Breast epithelium (tissue), 4 donors: Measurements from ENCODE around the gene KIF9. TPM values are rescaled to one million over a fixed set of nuclear protein-coding genes. Genes with fewer than 3 reads are reported as not detected.
"Not testable (repeated sequence)": the region's sequence is repeated elsewhere in the genome, so short reads cannot be mapped to it uniquely, and the experiment has no call there.

Source experiments
- DNase-seq, 2 donors: peaks; one replicate each; pipeline ENCODE4 v3.0.0-alpha.2; 2019; ENCODE audit warnings: low spot score in 2 of 2
- H3K27ac ChIP-seq, 2 donors: fragments of 200-600 bp; sonication (generic) in 1 of 2; one replicate each; pipeline ENCODE4 v1.5.1; 2016 to 2019; ENCODE audit warnings: mild to moderate bottlenecking in 1 of 2
- H3K27me3 ChIP-seq, 2 donors: fragments of 200-600 bp; sonication (generic) in 1 of 2; one replicate each; pipeline versions ENCODE4 v1.5.1 to v1.6.0; 2017 to 2019; ENCODE audit warnings: control low read depth in 1 of 2, mild to moderate bottlenecking in 1 of 2
- H3K36me3 ChIP-seq: fragments of 200-600 bp; one replicate; pipeline ENCODE4 v1.5.1; 2019
- H3K4me1 ChIP-seq, 2 donors: fragments of 200-600 bp; sonication (generic); one replicate each; pipeline ENCODE4 v1.5.1; 2016 to 2019; ENCODE audit warnings: control low read depth in 1 of 2
- H3K4me3 ChIP-seq, 3 donors: fragments of 200-600 bp; sonication (generic); 1 replicate in 2 of 3; 2 replicates in 1 of 3; pipeline ENCODE4 v1.5.1; 2016 to 2019; ENCODE audit warnings: mild to moderate bottlenecking in 3 of 3, moderate library complexity in 2 of 3
- H3K9me3 ChIP-seq, 2 donors: fragments of 200-600 bp; sonication (generic) in 1 of 2; one replicate each; pipeline ENCODE4 v1.5.1; 2016 to 2019; ENCODE audit warnings: control low read depth in 1 of 2
- CTCF ChIP-seq, 3 donors: fragments of 450-650 bp; IDR thresholded peaks; one replicate each; pipeline ENCODE4 v1.5.1; 2016 to 2017; ENCODE audit warnings: antibody characterized with exemption in 3 of 3, mild to moderate bottlenecking in 3 of 3, moderate library complexity in 3 of 3
- POLR2A ChIP-seq: fragments of 450-650 bp; IDR thresholded peaks from one replicate; pipeline ENCODE4 v1.6.1; 2016; ENCODE audit warnings: antibody characterized with exemption, mild to moderate bottlenecking, moderate library complexity
- POLR2AphosphoS5 ChIP-seq, 3 donors: sonication (generic); formaldehyde crosslinking; IDR thresholded peaks; one replicate each; pipeline ENCODE4 v1.6.1; 2017; ENCODE audit warnings: antibody characterized with exemption in 3 of 3
- intact Hi-C: fragments of 100-400 bp; cut with DNase I; formaldehyde crosslinking; loops from one replicate; pipeline ENCODE4 v1.15.1; 2023; ENCODE audit warnings: low total_unique reads
- total RNA-seq, 3 donors: library from RNA; depleted of rRNA; stranded (reverse); fragments of >200 nt; gene quantifications; one replicate each; pipeline ENCODE4 v1.1.0, GENCODE V29; 2016

Gene KIF9
- total RNA-seq, 3 donors from 2014 or later: 4.5 to 10.7 (median 9.5) TPM

GRCh38 chr3:47193871-47194859 lies 88.4 kb downstream of the KIF9 start:
- TF ChIP-seq POLR2AphosphoS5 (IDR thresholded peaks at IDR 0.05) (no peak), POLR2A (no peak), CTCF (IDR thresholded peaks at IDR 0.05) (no peak)
- H3K36me3 ChIP-seq: no peaks in the 10 kb centered on the region
- H3K9me3 ChIP-seq: no peaks in the 10 kb centered on the region
- DNase-seq: no peak
- H3K27ac ChIP-seq: no peak overlapping the region
- no peaks in the 10 kb centered on the region for H3K27me3 ChIP-seq
- H3K4me3 ChIP-seq: no peak overlapping the region
- no peaks in the 10 kb centered on the region for H3K4me1 ChIP-seq
- intact Hi-C loops: no loop called here

- Histone ChIP-seq H3K27me3 (no peaks in the 10 kb centered on the region), H3K9me3 (no peaks in the 10 kb centered on the region), H3K4me3 (no peak overlapping the region), H3K4me1 (no peaks in the 10 kb centered on the region), H3K36me3 (no peaks in the 10 kb centered on the region), H3K27ac (no peak overlapping the region)
- intact Hi-C loops: loop anchor here (5.0 kb wide), 1 partner anchor 614 kb away; no protein-coding TSS in a partner anchor
- no peak for TF ChIP-seq POLR2AphosphoS5 (IDR thresholded peaks at IDR 0.05)
- TF ChIP-seq CTCF (IDR thresholded peaks at IDR 0.05): no peak
- TF ChIP-seq POLR2A: no peak
- DNase-seq: no peak
These were observed 96.3 kb downstream of the KIF9 start for GRCh38 chr3:47186285-47186684.

GRCh38 chr3:47181685-47182084 lies 100.9 kb downstream of the KIF9 start:
- H3K4me3 ChIP-seq, H3K27ac ChIP-seq, H3K4me1 ChIP-seq, H3K9me3 ChIP-seq, DNase-seq, intact Hi-C loops, H3K36me3 ChIP-seq, H3K27me3 ChIP-seq: not testable (repeated sequence)

- intact Hi-C loops, H3K4me3 ChIP-seq, H3K4me1 ChIP-seq, DNase-seq, H3K9me3 ChIP-seq, H3K27me3 ChIP-seq, H3K36me3 ChIP-seq, H3K27ac ChIP-seq: not testable (repeated sequence)
These were observed 102.6 kb downstream of the KIF9 start for GRCh38 chr3:47180011-47180410.

Other genes with a start within 250 kb of the KIF9 start
- gene SETD2, start 118.7 kb downstream of the KIF9 start, total RNA-seq: 10 to 100 TPM; 59.8 to 87.8 (median 74.4) TPM
- gene KLHL18, start 145 bp upstream of the KIF9 start, total RNA-seq: 10 to 100 TPM; 12.5 to 14.5 (median 14.1) TPM
- gene PTPN23, start 98.2 kb upstream of the KIF9 start, total RNA-seq: 10 to 100 TPM; 14.3 to 23.3 (median 18.4) TPM
- 10 to 100 TPM; 54.7 to 78.0 (median 72.7) TPM for gene SCAP, start 193.1 kb upstream of the KIF9 start, total RNA-seq
- gene ELP6, start 230.9 kb upstream of the KIF9 start, total RNA-seq: 10 to 100 TPM; 21.8 to 28.5 (median 22.3) TPM